ENCODE data around the gene MATCAP1. TPM values are rescaled to one million over a fixed set of nuclear protein-coding genes. Genes with fewer than 3 reads are reported as not detected.

MATCAP1 gene
- total and polyA plus RNA-seq, 2 donors (not counting 1 experiment from before 2014, with no cell fraction given), result 16.6 to 28.4 TPM

- Histone ChIP-seq H3K79me2 (ENCODE audit: control insufficient read depth, insufficient read depth, low read length) (peaks cover 6% of the 10 kb centered on the region), H2AFZ (ENCODE audit: low read length) (no peak within 1 kb of the TSS), H3K27ac (ENCODE audit: insufficient read depth, low read length) (no peak within 1 kb of the TSS), H3K36me3 (ENCODE audit: control insufficient read depth, insufficient read depth, low read length) (peaks cover 54% of the 10 kb centered on the region), H4K20me1 (ENCODE audit: control insufficient read depth, extremely low read depth, insufficient read depth, low read length) (no peaks in the 10 kb centered on the region), H3K9me3 (ENCODE audit: control insufficient read depth, insufficient read depth, low read depth, low read length) (no peaks in the 10 kb centered on the region), H3K9ac (ENCODE audit: insufficient read depth, low read length) (no peak within 1 kb of the TSS), H3K4me3 (replicated peaks in 1 of 4; ENCODE audit: control extremely low read depth in 1 of 4, insufficient read depth in 1 of 4, low read depth in 3 of 4, low read length in 4 of 4) (no peak within 1 kb of the TSS), H3K4me1 (ENCODE audit: control insufficient read depth, extremely low read depth, insufficient read depth, low read length) (no peaks in the 10 kb centered on the region), H3K4me2 (ENCODE audit: extremely low read depth, insufficient read depth, low read length) (no peak within 1 kb of the TSS), H3K27me3 (ENCODE audit: control insufficient read depth, insufficient read depth, low read length) (no peaks in the 10 kb centered on the region)
- no peak for DNase-seq (ENCODE audit: low read depth in 2 of 2)
- TF ChIP-seq CTCF (conservative IDR thresholded peaks at IDR 0.05 in 1 of 2, IDR thresholded peaks at IDR 0.05 in 1 of 2; ENCODE audit: low read depth in 1 of 2, low read length in 2 of 2) (peak in 1 of 2 donors; percentile 36), EZH2 (IDR thresholded peaks at IDR 0.05; ENCODE audit: low read length, missing control alignments) (no peak)
Measured at GRCh38 chr16:67199011-67199807, 15.4 kb upstream of the MATCAP1 start, which contains the start of gene ELMO3. Gene ELMO3, plus strand, starts transcription at chr16:67199131. Its CDS starts 196 bp downstream, at chr16:67199327.

- H2AFZ ChIP-seq (ENCODE audit: low read length), result no peak overlapping the region
- TF ChIP-seq EZH2 (IDR thresholded peaks at IDR 0.05; ENCODE audit: low read length, missing control alignments), result no peak
- TF ChIP-seq CTCF (conservative IDR thresholded peaks at IDR 0.05 in 1 of 2, IDR thresholded peaks at IDR 0.05 in 1 of 2; ENCODE audit: low read depth in 1 of 2, low read length in 2 of 2), result peak; percentile 59 to 71
- H3K4me1 ChIP-seq (ENCODE audit: control insufficient read depth, extremely low read depth, insufficient read depth, low read length), result peaks cover 3% of the 10 kb centered on the region
- H3K9ac ChIP-seq (ENCODE audit: insufficient read depth, low read length), result no peak overlapping the region
- peaks cover 53% of the 10 kb centered on the region for H3K36me3 ChIP-seq (ENCODE audit: control insufficient read depth, insufficient read depth, low read length)
- no peak overlapping the region for H3K4me3 ChIP-seq (replicated peaks in 1 of 4; ENCODE audit: control extremely low read depth in 1 of 4, insufficient read depth in 1 of 4, low read depth in 3 of 4, low read length in 4 of 4)
- no peaks in the 10 kb centered on the region for H4K20me1 ChIP-seq (ENCODE audit: control insufficient read depth, extremely low read depth, insufficient read depth, low read length)
- no peak overlapping the region for H3K4me2 ChIP-seq (ENCODE audit: extremely low read depth, insufficient read depth, low read length)
- peaks cover 15% of the 10 kb centered on the region for H3K79me2 ChIP-seq (ENCODE audit: control insufficient read depth, insufficient read depth, low read length)
- no peaks in the 10 kb centered on the region for H3K27me3 ChIP-seq (ENCODE audit: control insufficient read depth, insufficient read depth, low read length)
- H3K27ac ChIP-seq (ENCODE audit: insufficient read depth, low read length), result no peak overlapping the region
- peak; percentile 24 to 54 for DNase-seq (ENCODE audit: low read depth in 2 of 2)
- no peaks in the 10 kb centered on the region for H3K9me3 ChIP-seq (ENCODE audit: control insufficient read depth, insufficient read depth, low read depth, low read length)
Measured at GRCh38 chr16:67198238-67198734, 14.5 kb upstream of the MATCAP1 start.

- Histone ChIP-seq H4K20me1 (ENCODE audit: control insufficient read depth, extremely low read depth, insufficient read depth, low read length) (no peaks in the 10 kb centered on the region), H3K4me3 (replicated peaks in 1 of 4; ENCODE audit: control extremely low read depth in 1 of 4, insufficient read depth in 1 of 4, low read depth in 3 of 4, low read length in 4 of 4) (no peak overlapping the region), H3K9ac (ENCODE audit: insufficient read depth, low read length) (no peak overlapping the region), H2AFZ (ENCODE audit: low read length) (no peak overlapping the region), H3K27ac (ENCODE audit: insufficient read depth, low read length) (no peak overlapping the region), H3K4me1 (ENCODE audit: control insufficient read depth, extremely low read depth, insufficient read depth, low read length) (peaks cover 9% of the 10 kb centered on the region), H3K27me3 (ENCODE audit: control insufficient read depth, insufficient read depth, low read length) (no peaks in the 10 kb centered on the region), H3K9me3 (ENCODE audit: control insufficient read depth, insufficient read depth, low read depth, low read length) (no peaks in the 10 kb centered on the region), H3K36me3 (ENCODE audit: control insufficient read depth, insufficient read depth, low read length) (peaks cover 51% of the 10 kb centered on the region), H3K4me2 (ENCODE audit: extremely low read depth, insufficient read depth, low read length) (no peak overlapping the region), H3K79me2 (ENCODE audit: control insufficient read depth, insufficient read depth, low read length) (peaks cover 21% of the 10 kb centered on the region)
- TF ChIP-seq EZH2 (IDR thresholded peaks at IDR 0.05; ENCODE audit: low read length, missing control alignments), result no peak
- no peak for TF ChIP-seq CTCF (conservative IDR thresholded peaks at IDR 0.05 in 1 of 2, IDR thresholded peaks at IDR 0.05 in 1 of 2; ENCODE audit: low read depth in 1 of 2, low read length in 2 of 2)
- DNase-seq (ENCODE audit: low read depth in 2 of 2), result no peak
Measured at GRCh38 chr16:67197704-67198103, 13.9 kb upstream of the MATCAP1 start.

All from fibroblast of lung (primary cell).